Activated T-helper 2 cell treated with anti-CD3 and anti-CD28 coated beads, Interferon-gamma antibody, Interleukin-2, Interleukin-4, amounts not matched to agents 10 μg/mL and 5 μg/mL and 100 μg/mL, durations not matched to agents 14 hours and 24 hours and 36 hours (primary cell): Measurements from ENCODE around the gene NPIPB2. TPM values are rescaled to one million over a fixed set of nuclear protein-coding genes. Genes with fewer than 3 reads are reported as not detected.
"Not testable (repeated sequence)": the region's sequence is repeated elsewhere in the genome, so short reads cannot be mapped to it uniquely, and the experiment has no call there.

ENCODE experiments used
- DNase-seq: peaks from one replicate; pipeline ENCODE4 v3.0.0; 2021; ENCODE audit warnings: low spot score
- H3K27ac Mint-ChIP-seq: one replicate; pipeline ENCODE4 v1.8.0; 2021; ENCODE audit warnings: mixed read lengths
- H3K27me3 Mint-ChIP-seq: one replicate; pipeline ENCODE4 v1.8.0; 2021; ENCODE audit warnings: low read depth, mixed read lengths
- H3K36me3 Mint-ChIP-seq: one replicate; pipeline ENCODE4 v1.8.0; 2021; ENCODE audit warnings: low read depth, mixed read lengths
- H3K4me1 Mint-ChIP-seq: one replicate; pipeline ENCODE4 v1.8.0; 2021; ENCODE audit warnings: low read depth, mixed read lengths
- H3K4me3 Mint-ChIP-seq: one replicate; pipeline ENCODE4 v1.8.0; 2021; ENCODE audit warnings: low read depth, mild to moderate bottlenecking, moderate library complexity, mixed read lengths
- H3K9me3 Mint-ChIP-seq: one replicate; pipeline ENCODE4 v1.8.0; 2021; ENCODE audit warnings: mixed read lengths
- intact Hi-C: fragments of 100-400 bp; cut with micrococcal nuclease; formaldehyde crosslinking; loops from one replicate; pipeline ENCODE4 v1.15.1; 2023
- total RNA-seq: library from RNA; stranded (reverse); gene quantifications from 2 replicates; pipeline ENCODE4 v1.2.3, GENCODE V29; 2022

NPIPB2 gene
- total RNA-seq, 1 donor from 2014 or later: 13.2 TPM

DNA sequence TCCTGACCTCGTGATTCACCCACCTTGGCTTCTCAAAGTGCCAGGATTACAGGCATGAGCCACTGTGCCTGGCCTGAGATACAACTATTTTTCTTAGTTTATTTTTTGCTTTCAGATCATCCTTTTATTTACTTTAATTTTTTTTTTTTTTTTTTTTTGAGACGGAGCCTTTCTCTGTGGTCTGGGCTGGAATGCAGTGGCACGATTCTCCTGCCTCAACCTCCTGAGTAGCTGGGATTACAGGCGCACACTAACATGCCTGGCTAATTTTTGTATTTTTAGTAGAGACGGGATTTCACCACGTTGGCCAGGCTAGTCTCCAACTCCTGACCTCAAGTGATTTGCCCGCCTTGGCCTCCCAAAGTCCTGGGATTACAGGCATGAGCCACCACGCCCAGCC is 11.7 kb upstream of the NPIPB2 start:
- H3K9me3 Mint-ChIP-seq, H3K4me1 Mint-ChIP-seq, H3K27me3 Mint-ChIP-seq, DNase-seq, H3K4me3 Mint-ChIP-seq, H3K27ac Mint-ChIP-seq, H3K36me3 Mint-ChIP-seq, intact Hi-C loops: not testable (repeated sequence)

DNA sequence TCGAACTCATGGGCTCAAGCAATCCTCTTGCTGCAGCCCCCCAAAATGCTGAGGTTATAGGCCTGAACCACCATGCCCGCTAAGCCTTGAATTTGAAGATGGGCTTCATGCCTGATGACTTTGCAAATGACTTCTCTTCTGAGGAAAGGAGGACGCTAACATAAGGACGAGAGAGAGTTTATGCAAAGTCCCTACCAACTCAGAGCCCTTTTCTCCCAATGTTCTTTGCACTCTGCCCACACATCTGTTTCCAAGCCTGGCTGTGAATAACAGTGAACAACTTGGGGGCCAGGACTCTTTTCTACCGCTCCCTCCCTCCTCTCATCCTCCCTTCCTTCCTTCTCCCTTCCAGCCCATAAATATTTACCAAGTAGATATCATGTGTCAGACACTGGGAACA is 8.5 kb upstream of the NPIPB2 start:
- Mint-ChIP-seq H3K27ac (no peak overlapping the region), H3K27me3 (no peaks in the 10 kb centered on the region), H3K4me3 (no peak overlapping the region), H3K9me3 (no peaks in the 10 kb centered on the region), H3K36me3 (no peaks in the 10 kb centered on the region), H3K4me1 (no peaks in the 10 kb centered on the region)
- intact Hi-C loops: no loop called here
- DNase-seq: no peak

DNA sequence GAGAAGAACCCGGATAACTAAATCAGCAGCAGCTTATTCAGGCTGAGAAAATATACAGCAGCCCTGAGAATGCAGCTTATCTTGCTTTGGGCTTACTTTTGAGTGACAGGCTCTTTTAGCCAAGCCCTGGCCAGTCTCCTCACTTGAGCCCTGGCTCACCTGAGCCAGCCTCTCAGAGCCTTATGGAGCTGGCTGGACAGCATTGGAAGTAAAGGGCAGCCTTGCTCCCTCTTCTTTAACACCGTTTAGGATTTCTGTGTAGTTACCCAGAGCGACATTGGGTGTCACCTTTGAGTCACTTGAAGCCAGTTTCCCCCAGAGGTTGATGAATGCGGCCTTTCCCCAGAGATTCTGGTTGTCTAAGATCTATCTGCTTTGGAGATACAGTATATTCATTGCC is 7.7 kb upstream of the NPIPB2 start:
- Mint-ChIP-seq H3K27me3 (no peaks in the 10 kb centered on the region), H3K4me3 (no peak overlapping the region), H3K27ac (no peak overlapping the region), H3K4me1 (no peaks in the 10 kb centered on the region), H3K36me3 (no peaks in the 10 kb centered on the region), H3K9me3 (no peaks in the 10 kb centered on the region)
- intact Hi-C loops: loop anchor here (1.0 kb wide), 1 partner anchor 119 kb away; no protein-coding TSS in a partner anchor
- no peak for DNase-seq

DNA sequence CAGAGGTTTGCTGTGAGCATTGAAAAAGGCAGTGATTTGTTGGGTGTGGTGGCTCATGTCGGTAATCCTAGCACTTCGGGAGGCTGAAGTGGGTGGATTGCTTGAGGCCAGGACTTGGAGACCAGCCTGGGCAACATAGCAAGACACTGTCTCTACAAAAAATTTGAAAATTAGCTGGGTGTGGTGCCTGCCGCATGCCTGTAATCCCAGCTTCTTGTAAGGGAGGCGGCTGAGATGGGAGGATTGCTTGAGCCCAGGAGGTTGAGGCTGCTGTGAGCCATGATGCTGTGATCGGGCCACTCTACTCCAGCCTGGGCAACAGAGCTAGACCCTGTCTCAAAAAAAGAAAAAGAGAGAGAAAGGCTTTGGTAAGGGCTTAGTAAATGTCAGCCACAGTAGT is 7.0 kb upstream of the NPIPB2 start:
- Mint-ChIP-seq H3K36me3 (no peaks in the 10 kb centered on the region), H3K27me3 (no peaks in the 10 kb centered on the region), H3K9me3 (no peaks in the 10 kb centered on the region), H3K4me3 (no peak overlapping the region), H3K4me1 (no peaks in the 10 kb centered on the region), H3K27ac (no peak overlapping the region)
- intact Hi-C loops: loop anchor here (1.0 kb wide), 1 partner anchor 119 kb away; no protein-coding TSS in a partner anchor
- DNase-seq: no peak

DNA sequence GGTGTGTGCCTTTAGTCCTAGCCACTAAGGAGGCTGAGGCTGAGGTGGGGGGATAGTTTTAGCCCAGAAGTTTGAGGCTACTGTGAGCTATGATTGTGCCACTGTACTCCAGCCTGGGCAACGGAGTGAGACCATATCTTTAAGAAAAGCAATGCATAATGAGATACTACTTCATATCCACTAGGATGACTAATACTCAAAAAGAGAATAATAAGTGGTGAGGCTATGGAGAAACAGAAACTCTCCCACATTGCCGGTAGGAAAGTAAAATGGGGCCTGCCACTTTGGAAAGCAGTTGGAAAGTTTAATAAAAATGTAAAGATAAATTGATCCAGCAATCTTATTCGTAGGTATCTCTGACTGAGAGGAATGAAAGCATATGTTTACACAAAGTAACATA is 4.6 kb upstream of the NPIPB2 start:
- Mint-ChIP-seq H3K27me3 (no peaks in the 10 kb centered on the region), H3K4me3 (no peak overlapping the region)

DNA sequence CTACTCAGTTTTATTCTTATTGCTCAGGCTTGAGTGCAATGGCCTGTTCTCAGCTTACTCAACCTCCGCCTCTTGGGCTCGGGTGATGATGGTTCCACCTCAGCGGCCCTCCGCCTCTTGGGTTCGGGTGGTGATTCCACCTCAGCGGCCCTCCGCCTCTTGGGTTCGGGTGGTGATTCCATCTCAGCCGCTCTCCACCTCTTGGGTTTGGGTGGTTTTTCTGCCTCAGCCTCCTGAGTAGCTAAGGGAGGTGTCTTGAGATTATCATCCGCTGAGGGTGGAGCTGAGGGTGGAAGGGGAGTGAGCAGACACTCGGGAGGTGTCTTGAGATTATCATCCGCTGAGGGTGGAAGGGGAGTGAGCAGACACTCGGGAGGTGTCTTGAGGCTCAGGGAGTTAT is 14.5 kb downstream of the NPIPB2 start:
- DNase-seq, intact Hi-C loops, H3K4me1 Mint-ChIP-seq, H3K27ac Mint-ChIP-seq, H3K36me3 Mint-ChIP-seq, H3K9me3 Mint-ChIP-seq, H3K4me3 Mint-ChIP-seq, H3K27me3 Mint-ChIP-seq: not testable (repeated sequence)

More for the DNA sequence above, 4.6 kb upstream of the NPIPB2 start:
- intact Hi-C loops: no loop called here
- no peak for DNase-seq
- H3K27ac Mint-ChIP-seq: no peak overlapping the region
- no peaks in the 10 kb centered on the region for H3K4me1 Mint-ChIP-seq
- H3K9me3 Mint-ChIP-seq: no peaks in the 10 kb centered on the region
- no peaks in the 10 kb centered on the region for H3K36me3 Mint-ChIP-seq

DNA sequence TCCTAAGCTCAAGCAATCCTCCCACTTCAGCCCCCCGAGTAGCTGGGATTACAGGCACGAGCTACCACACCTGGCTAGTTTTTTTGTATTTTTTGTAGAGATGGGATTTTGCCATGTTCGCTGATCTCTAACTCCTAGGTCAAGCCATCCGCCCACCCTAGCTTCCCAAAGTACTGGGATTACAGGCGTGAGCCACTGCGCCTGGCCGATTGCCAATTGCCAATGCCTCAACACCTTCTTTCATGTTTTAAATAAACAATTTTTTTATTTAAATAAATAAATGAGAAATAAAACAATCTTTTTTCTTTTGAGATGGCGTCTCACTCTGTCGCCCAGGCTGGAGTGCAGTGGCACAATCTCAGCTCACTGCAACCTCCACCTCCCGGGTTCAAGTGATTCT is 17.8 kb downstream of the NPIPB2 start:
- H3K4me3 Mint-ChIP-seq, H3K27me3 Mint-ChIP-seq, intact Hi-C loops, H3K27ac Mint-ChIP-seq, DNase-seq, H3K4me1 Mint-ChIP-seq, H3K9me3 Mint-ChIP-seq, H3K36me3 Mint-ChIP-seq: not testable (repeated sequence)

DNA sequence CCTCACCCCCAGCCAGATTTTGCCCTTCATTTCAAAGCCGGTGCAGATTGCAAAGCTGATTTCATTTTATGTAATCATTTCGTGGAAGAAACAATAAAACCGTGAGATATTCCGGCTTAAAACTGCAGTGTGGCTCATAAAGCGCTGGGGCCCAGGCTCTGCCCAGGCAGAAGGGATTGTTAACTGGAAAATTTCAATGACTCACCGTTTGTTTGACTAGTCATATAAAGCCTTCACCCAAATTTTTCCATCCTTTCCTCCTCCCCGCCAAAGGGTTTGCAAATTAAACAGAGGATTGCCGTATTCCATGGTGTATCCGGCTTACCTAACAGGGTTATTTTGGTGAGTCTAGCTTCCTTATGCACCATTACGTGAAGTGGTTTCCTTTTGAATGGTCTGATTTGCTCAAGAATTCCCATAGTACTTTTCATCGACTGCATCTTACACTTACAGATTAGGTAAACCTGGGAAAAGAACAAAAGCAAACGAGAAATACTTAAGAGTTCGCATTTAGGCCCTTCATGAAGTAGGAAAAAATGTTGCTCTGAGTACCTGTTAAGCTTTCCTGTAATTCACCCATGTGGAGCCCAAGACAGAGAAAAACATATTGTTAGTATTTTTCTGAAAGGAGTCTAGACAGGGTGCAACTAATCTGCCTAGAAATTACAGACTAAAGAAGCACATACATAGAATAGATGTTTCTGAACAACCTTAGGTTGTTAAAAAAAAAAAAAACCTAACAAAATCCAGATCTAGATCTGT is 25.1 kb downstream of the NPIPB2 start:
- DNase-seq: no peak
- peaks cover 29% of the 10 kb centered on the region for H3K36me3 Mint-ChIP-seq
- H3K4me3 Mint-ChIP-seq: peak overlapping the region; percentile 89
- no peaks in the 10 kb centered on the region for H3K9me3 Mint-ChIP-seq
- H3K4me1 Mint-ChIP-seq: peaks cover 31% of the 10 kb centered on the region
- peak overlapping the region; percentile 75 for H3K27ac Mint-ChIP-seq
- intact Hi-C loops: loop anchor here (5.0 to 10.0 kb wide), 2 partner anchors 172 to 974 kb away; partner anchors contain the start of genes CLEC16A, DEXI and TXNDC11
- peaks cover 9% of the 10 kb centered on the region for H3K27me3 Mint-ChIP-seq

DNA sequence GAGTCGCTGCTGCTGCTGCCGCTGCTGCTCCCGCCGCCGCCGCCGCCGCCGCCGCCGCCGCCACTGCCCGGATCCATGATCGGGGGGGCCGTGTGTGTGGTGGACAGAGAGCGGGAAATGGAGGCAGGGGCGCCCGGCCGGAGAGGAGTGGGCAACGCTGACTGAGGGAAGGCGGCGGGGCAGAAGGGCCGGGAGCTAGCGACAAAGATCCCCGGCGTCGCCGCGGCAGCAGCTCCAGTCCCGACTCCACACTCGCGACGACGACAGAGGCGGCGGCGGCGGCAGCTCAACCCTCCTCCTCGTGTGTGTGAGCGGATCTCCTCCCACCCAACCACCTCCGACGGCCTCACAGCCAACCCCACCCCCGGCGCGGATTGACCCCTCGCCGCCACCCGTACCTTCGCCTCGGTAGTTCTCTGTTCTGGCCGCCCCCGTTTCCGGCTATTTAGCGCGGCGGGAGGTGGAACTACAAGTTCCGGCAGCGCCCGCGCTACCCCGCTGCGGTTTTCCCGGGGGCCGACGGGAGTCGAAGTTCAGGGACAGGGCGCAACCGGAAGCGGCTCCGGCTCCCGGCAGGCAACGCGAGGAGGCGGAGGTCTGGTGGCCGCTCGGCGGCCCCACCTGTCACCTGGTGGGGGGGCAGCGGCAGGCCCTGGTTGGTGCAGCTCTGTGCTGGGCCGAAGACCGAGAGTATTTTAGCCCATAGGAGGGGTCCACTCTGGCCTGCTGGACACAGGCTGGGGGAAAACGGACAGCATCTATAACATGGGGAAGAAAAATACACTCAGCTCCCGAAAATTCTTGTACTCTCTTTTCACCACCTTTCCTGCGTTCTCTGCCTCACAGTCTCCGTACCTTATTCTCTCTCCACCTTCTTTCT is 26.0 kb downstream of the NPIPB2 start, which contains the start of gene GSPT1:
Gene GSPT1, minus strand, starts transcription at position 313 of the 880 bp plus-strand sequence. Its CDS starts 236 bp downstream, at position 77.
- intact Hi-C loops: loop anchor here (2.0 to 10.0 kb wide), 4 partner anchors 61 to 974 kb away; partner anchors contain the start of genes CLEC16A, DEXI, RSL1D1 and SNX29
- DNase-seq: peak; percentile 99
- H3K4me1 Mint-ChIP-seq: peaks cover 32% of the 10 kb centered on the region
- H3K9me3 Mint-ChIP-seq: no peaks in the 10 kb centered on the region
- peaks cover 9% of the 10 kb centered on the region for H3K27me3 Mint-ChIP-seq
- H3K27ac Mint-ChIP-seq: peak within 1 kb of the TSS; percentile 94
- peaks cover 30% of the 10 kb centered on the region for H3K36me3 Mint-ChIP-seq
- H3K4me3 Mint-ChIP-seq: peak within 1 kb of the TSS; percentile 95

DNA sequence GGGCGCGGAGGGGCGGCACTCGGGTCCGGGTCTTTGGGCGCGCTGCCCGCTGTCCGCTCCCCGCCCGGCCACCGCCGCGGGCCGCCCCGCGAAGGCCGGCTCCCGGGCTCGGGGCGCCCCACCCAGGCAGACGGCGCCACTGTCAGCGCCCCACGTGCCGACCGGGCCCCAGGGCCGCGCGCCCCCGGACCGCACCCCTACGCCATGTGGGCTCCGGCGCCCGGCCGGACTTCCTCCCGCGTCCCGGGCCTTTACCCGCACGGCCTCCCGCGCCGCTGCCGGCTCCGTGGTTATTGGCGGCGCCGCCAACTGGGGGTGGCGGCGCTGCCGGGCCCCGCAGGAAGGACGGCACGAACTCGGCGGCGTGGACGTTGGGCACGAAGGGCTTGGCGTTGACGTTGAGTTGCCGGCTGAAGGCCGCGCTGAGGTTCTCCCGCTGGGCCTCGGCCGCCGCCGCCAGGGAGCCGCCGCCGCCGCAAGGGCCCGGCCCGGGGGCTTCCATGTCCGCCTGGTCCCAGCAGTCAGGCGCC is 26.7 kb downstream of the NPIPB2 start:
- peaks cover 39% of the 10 kb centered on the region for H3K4me1 Mint-ChIP-seq
- DNase-seq: peak; percentile 37
- H3K36me3 Mint-ChIP-seq: peaks cover 37% of the 10 kb centered on the region
- H3K27ac Mint-ChIP-seq: peak overlapping the region; percentile 94
- peak overlapping the region; percentile 95 for H3K4me3 Mint-ChIP-seq
- peaks cover 8% of the 10 kb centered on the region for H3K27me3 Mint-ChIP-seq
- H3K9me3 Mint-ChIP-seq: no peaks in the 10 kb centered on the region
- intact Hi-C loops: loop anchor here (2.0 to 10.0 kb wide), 4 partner anchors 62 to 973 kb away; partner anchors contain the start of genes CLEC16A, DEXI, RSL1D1 and SNX29

DNA sequence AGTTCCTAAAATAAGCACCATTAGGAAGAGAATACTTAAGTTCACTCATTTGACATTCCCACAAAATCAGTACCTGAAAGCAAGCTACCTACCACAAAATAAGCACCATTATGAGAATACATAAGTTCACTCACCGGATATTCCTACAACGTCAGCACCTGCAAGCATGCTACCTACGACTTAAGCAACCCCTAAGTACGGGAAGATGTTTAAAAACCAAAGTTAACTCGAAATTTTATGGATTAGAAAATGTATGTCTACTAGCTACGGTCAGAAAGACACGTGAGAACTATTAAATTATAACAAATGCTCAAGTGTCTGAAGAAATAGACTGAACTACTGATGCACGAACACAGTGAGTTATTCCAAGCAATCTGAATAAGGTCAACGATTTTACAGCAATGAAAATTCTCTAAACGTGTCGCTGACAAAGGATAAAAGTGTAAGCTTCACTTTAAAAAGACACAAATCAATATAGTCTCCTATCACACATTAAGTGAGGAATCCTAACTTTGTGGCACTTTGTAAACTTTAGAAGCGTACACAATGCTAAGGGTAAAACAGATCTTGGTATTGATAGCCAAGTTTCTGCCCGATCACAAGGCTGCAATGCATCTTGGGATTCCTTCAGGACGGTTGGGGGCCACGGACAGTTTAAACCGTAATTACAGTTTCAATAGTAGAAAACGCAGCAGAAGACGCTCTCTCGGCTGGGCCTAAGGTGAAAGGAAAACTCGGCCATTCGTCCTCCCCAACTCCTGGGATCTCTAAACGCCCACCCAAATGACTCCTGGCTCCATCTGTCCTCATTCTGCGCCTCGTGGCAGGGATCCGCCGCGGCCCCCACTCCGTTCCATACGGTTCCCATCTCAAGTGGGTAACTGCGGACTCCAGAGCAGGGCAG is 27.4 kb downstream of the NPIPB2 start:
- intact Hi-C loops: loop anchor here (2.0 to 10.0 kb wide), 7 partner anchors 62 to 972 kb away; partner anchors contain the start of genes CLEC16A, DEXI, RSL1D1 and SNX29
- peak; percentile 21 for DNase-seq
- peaks cover 39% of the 10 kb centered on the region for H3K4me1 Mint-ChIP-seq

More for the DNA sequence above, 27.4 kb downstream of the NPIPB2 start:
- peaks cover 40% of the 10 kb centered on the region for H3K36me3 Mint-ChIP-seq
- peak overlapping the region; percentile 95 for H3K4me3 Mint-ChIP-seq
- peaks cover 3% of the 10 kb centered on the region for H3K27me3 Mint-ChIP-seq
- H3K9me3 Mint-ChIP-seq: no peaks in the 10 kb centered on the region
- H3K27ac Mint-ChIP-seq: peak overlapping the region; percentile 94
